GM19025 (cell line): ENCODE measurements around the gene POP4.

ENCODE experiments used
- ATAC-seq: cut with Tn5 transposase; IDR thresholded peaks from one replicate; pipeline ENCODE4 v1.9.1; 2021; ENCODE audit warnings: mild to moderate bottlenecking, low read depth, moderate library complexity; ENCODE audit not compliant: unreplicated experiment

The POP4 gene

DNA sequence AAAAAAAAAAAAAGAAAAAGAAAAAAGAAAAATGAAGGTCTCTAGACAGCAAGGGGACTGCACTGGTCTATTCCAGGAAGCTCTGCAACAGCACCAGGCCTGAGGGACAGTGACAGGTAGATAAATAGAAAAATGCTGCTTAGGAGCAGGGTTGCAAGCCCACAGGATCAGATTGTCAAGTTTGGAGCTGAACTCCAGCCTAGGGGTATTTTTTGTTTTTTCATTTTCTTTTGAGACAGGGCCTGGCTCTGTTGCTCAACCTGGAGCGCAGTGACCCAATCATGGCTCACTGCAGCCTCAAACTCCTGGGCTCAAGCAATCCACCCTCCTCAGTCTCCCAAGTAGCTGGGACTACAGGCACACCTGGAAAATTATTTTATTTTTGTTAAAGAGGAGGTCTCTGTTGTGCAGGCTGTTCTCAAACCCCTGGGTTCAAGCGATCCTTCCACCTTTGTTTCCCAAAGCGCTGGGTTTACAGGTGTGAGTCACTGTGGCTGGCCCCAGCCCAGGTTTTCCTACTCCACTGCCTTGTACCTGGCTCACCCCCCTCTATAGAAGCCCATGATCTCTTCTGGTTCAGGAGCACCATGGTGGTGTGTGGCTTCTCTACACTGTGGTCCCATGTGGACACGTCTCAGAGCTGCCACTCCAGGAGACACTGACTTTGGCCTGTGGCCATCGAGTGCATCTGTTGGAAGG is 23.9 kb downstream of the POP4 start:
- ATAC-seq, result no peak

DNA sequence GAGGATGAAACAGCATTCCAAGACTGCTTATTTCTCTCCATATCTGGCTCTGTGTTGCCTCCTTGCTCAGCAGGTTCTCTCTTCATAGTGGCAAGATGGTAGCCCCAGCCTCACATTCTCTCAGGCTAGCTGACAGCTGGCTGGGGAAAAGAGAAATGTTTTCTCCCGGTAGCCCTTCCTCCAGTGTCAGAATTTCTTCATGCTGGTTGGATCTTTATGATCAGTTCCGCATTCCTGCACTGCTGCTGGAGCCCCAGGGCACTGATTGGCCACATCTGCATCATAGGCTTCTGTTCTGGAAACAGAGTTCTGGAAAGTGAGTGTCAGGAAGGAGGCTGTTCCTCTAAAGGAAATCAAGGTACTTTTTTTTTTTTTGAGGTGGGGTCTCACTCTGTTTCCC is 24.6 kb downstream of the POP4 start:
- no peak for ATAC-seq

GRCh38 chr19:29631450-29631849 is 25.4 kb downstream of the POP4 start:
- ATAC-seq, result no peak

GRCh38 chr19:29634002-29634401 is 27.9 kb downstream of the POP4 start:
- no peak for ATAC-seq

- ATAC-seq, result no peak
Observed at GRCh38 chr19:29634423-29635130, 28.5 kb downstream of the POP4 start.

GRCh38 chr19:29635963-29636362 is 29.9 kb downstream of the POP4 start:
- ATAC-seq, result no peak

DNA sequence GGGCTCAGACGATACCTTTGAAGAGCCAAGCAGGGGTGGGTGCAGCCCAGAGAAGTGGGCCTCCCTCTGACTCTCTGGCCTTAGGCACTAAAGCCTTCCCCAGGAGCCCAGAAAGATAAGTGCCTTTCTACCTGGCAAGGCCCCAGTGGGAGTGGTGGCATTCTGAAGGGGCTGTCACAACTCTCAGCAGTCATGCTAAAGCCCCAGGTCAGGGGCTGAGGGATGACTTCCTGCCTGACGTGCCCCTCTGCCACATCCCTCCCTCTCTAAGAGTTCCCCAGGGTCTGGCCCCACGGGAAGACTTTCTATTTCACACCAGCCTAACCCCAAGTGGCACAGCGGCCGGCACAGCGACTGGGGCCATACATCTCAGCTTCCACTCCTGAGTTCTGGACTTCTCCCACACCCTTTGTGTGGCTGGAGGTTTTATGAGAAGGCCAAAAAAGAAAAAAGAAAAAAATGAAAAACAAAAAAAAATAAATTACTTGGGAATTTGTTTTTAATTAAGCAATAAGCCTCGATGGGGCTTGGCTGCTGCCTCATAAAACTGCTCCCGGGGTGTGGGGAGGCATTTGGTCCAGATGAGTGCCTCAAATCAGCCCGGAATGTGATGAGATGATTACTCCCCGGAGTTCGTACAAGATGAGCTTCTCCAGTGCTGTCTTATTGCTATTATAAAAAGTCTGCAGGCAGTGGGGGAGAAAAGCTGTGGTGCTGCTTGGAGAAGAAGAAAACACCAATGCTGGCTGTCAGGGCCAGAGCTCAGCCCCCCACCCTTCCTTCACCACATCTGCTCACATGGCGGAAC is 30.7 kb downstream of the POP4 start:
- no peak for ATAC-seq

GRCh38 chr19:29639086-29639485 is 33.0 kb downstream of the POP4 start:
- ATAC-seq, result no peak

DNA sequence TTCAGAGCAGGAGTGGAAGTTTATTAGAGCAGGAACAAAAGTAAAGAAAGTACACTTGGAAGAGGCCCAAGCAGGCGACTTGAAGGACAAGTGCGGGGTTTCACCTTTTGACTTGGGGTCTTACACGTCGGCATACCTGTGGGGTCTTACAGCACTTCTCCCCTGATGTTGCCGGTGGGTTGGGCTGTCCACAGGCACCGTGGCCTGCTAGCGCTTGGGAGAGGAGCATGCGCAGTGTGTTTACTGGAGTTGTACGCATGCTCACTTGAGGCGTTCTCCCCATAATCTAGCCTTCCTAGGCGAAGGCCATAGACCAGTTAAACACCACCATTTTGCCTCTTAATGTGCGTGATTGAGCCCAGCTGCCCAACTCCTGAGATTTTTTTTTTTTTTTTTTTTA is 34.1 kb downstream of the POP4 start:
- ATAC-seq, result no peak

- no peak for ATAC-seq
Observed at GRCh38 chr19:29641597-29641996, 35.5 kb downstream of the POP4 start.

DNA sequence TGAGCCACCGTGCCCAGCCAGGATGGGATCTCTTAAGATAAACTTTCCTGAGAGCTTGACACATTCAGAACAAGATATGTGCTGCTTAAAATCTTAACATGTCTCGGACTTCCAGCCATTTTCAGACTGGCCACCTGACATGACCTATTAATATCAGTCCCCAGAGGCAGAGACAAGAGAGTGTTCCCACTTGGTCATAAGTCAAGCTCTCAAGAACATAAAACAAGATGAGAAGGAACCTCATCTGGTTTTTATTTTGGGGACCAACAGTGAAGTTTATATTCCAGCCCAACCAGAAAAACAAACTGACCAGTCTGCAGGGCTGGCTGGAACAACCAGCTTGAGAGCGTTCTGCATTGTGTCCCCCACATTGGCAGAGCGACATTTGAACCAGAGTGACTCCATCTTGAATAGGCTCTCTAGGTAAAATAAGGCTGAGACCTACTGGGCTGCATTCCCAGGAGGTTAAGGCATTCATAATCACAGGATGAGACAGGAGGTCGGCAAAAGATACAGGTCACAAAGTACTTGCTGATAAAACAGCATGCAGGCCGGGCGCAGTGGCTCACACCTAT is 37.4 kb downstream of the POP4 start:
- ATAC-seq, result no peak

GRCh38 chr19:29644210-29644609 is 38.1 kb downstream of the POP4 start:
- no peak for ATAC-seq

DNA sequence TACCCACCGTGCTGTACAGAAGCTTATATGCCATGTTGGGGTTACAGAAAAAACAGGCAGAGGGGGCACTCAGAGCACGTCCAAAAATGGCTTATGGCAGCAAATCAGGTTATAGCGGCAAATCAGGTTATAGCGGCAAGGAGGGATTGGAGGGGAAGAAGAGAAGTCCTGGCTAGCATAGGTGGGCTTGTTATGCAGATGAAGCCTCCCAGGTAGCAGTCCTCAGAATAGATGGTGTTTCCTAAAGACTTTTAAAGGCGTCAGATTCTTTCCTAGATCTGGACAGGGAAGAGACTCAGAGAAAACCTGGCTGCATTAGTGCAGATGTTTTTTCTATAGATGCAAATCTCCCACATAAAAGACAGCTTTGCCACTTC is 39.4 kb downstream of the POP4 start:
- ATAC-seq, result no peak

GRCh38 chr19:29645911-29646310 is 39.8 kb downstream of the POP4 start:
- no peak for ATAC-seq

DNA sequence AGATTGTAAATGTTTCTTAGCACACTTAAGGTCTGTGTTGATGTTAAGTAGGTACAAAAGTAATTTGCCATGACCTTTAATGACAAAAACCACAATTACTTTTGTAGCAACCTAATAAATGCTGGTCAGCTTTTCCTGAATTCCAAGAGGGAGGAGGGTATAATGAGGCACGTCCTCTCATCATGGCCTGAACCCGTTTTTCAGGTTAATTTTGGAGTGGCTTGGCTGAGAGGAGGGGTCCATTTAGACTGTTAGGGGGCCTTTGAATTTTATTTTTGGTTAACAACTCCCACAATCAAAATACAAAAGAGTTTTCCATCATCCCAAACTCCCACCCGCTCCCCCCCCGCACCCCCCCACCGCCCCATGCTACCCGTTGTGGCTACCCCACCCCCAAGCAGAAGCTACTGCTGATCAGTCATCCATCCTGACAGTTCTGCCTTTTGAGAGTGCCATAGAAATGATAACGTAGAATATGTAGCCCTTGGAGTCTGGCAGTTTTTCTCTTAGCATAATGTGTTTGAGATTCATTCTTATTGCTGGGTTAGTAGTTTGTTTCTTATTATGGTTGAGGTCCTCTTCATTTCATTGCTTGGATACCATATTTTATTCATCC is 44.8 kb downstream of the POP4 start:
- no peak for ATAC-seq

DNA sequence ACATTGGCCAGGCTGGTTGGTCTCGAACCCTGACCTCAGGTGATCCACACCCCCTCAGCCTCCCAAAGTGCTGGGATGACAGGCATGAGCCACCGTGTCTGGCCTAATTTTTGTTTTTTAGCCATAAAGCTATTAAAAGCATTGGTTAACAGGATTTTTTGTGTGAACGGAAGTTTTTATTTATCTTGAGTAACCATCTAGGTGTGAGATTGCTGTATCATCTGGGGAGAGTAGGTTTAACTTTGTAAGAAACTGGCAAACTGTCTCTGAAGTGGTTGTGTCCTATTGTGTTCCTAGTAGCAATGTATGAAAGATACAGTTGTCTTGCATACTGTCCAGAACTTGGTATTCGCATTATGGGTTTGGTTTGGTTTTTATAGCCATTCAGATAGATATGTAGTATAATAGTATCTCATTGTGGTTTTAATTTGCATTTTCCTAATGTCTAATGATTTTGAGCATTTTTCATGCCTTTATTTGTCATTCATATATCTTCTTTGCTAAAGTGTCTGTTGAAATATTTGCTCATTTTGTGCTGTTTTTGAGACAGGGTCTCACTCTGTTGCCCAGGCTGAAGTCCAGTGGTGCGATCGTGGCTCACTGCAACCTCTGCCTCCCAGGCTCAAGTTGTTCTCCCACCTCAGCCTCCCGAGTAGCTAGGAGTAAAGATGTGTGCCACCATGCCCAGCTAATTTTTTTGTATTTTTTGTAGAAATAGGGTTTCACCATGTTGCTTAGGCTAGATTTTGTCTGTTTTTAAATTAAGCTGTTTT is 45.7 kb downstream of the POP4 start:
- no peak for ATAC-seq

GRCh38 chr19:29653398-29653797 is 47.3 kb downstream of the POP4 start:
- ATAC-seq, result no peak

- ATAC-seq, result no peak
Observed at GRCh38 chr19:29655648-29656335, 49.7 kb downstream of the POP4 start.

GRCh38 chr19:29658221-29658991 is 52.3 kb downstream of the POP4 start:
- ATAC-seq, result no peak
